COLO829 (cell line): ENCODE results near the gene SLC22A14.
"Not testable (repeated sequence)": the region's sequence is repeated elsewhere in the genome, so short reads cannot be mapped to it uniquely, and the experiment has no call there.

Experiments
- DNase-seq: peaks from one replicate; pipeline ENCODE4 v3.0.0; 2012; ENCODE audit warnings: low spot score

SLC22A14 gene

DNA sequence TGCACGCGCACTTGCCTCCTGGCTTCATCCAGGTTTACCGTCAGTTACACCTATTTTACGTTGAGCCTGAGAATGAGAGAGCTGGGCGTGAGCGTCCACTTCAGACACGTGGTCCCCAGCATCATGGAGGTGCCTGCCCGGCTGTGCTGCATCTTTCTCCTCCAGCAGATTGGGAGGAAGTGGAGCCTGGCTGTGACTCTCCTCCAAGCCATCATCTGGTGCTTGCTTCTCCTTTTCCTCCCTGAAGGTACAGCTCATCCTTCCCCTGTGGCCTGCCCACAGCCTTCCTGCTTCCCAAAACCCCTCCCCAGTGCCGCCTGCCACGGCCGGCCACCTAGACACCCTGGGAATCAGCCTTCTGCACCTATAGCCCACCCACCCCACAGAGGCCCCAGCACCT lies 31.6 kb downstream of the SLC22A14 start:
- DNase-seq: no peak

DNA sequence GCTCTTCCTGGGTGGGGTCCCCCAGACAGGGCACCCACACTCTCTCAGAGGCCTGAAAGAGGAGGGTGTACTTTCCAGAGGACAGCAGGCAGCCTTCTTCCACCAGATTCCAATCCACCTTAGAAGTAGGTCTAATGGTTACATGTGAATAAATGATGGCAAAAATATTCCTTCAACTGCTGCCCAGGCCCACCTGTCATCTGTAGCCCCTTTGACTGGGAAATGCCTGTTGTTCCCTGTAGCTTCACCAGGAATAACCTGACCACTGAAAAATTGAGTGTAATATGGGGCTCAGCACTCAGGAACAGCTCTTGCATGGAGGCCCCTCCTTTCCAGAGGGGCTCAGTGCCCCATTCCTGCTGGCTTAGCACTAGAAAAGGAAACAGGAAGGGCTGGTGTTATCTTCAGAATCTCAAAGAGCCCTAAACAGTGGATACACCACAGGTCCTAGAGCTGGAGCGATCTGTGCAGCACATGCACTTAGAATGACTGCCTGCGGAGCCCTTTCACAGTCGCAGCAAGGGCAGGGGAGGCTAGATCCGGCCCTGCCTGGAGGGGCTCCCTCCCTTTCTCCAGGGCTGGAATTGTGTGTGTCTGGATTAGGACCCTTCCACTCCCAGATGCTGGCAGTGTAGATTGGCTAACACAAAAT lies 32.1 kb downstream of the SLC22A14 start:
- DNase-seq: no peak

DNA sequence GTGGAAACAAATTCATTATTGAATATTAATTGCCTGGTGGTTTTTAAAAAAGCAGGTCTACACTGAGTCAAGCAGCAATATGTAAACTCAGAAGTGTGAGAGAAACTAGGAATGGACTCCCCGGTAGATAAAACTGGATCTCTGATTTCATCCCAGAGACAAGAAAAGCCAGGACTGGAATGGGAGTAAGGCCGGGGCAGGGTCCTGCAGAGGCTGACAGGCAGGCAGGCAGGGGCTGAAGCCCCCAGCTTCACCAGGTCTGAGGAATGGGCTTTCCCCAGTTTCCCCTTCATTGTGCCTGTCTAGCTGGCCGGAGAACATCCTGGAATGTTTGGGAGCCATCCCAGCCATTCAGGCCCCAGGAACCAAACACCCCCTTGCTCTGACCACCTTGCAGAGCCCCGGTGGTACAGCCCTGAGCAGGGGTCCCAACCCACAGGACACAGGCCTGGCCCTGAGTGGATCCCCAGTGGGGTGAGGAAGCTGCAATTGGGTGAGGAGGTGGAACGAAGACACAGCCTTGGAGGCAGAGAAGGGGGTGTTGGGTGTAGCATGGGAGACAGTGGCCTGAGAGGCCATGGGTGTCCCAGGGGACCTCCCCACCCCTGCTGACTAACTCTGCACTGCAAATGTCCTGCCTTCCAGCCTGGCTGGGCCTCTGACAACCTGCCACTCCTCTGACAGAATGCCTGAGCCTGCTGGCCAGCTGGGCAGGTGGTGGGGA lies 32.8 kb downstream of the SLC22A14 start:
- DNase-seq: no peak

DNA sequence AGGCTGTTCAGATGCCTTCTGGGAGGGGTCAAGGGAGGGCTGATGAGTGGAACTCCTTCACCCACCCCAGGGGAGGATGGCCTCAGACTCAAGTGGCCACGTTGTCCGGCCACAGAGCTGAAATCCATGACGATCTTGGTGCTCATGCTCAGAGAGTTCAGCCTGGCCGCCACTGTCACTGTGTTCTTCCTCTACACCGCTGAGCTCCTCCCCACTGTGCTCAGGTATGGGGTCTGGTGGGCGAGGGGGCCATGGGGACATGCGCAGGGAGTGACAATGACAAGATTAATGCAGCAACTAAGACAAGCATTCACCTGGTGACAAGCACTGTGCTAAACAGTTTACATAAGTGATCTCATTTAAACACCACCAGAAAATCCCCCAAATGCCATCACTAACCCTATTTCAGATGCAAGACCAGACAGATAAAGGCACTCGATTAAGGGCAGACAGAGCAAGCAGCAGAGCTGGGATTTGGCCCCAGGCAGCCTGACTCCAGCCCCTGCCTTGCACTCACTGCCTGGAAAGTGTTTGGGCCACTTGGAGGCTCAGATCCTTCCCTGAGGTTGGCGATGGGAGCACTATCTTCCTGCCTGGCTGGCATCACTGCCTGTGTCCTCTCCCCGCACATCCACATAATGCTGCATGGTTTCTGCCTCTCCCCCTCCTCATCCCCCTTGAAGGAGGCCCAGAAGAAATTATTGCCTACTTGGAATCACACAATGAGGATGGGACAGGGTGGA lies 33.6 kb downstream of the SLC22A14 start:
- no peak for DNase-seq

DNA sequence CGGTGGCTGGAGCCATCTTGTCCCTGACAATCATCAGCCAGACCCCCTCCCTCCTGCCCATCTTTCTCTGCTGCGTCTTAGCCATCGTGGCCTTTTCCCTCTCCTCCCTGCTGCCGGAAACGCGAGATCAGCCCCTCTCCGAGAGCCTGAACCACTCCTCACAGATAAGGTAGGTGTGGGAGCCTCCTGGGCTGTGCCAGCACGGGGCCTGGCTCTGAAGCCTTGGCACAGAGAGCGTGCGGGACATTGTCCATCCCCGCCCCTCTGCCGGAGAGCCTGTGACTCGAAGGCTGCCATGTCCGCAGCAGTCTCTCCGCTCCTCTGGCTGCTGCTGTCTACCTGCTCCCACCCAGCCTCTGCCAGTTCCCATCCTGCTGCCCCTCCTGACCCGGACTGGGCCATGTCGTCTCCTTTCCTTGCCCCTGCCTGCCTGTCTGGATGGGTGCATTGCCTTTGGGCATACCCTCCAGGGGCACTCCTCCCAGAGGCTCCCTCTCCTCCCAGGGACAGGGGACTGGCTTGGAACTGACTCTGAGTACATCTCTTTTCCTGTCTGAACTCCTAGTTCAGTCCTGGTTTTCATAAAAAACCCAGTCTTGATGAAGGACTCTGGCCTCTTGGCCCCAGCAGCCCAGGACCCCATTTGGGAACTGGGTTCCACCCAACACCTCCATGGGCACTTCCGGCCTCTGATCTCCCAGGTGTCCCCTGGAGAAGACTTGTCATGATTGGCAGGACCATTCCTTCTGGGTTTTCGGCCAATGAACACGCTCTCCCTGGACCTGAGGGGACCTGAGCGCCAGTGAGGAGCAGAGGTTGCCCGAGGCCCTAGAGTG lies 34.5 kb downstream of the SLC22A14 start:
- no peak for DNase-seq

DNA sequence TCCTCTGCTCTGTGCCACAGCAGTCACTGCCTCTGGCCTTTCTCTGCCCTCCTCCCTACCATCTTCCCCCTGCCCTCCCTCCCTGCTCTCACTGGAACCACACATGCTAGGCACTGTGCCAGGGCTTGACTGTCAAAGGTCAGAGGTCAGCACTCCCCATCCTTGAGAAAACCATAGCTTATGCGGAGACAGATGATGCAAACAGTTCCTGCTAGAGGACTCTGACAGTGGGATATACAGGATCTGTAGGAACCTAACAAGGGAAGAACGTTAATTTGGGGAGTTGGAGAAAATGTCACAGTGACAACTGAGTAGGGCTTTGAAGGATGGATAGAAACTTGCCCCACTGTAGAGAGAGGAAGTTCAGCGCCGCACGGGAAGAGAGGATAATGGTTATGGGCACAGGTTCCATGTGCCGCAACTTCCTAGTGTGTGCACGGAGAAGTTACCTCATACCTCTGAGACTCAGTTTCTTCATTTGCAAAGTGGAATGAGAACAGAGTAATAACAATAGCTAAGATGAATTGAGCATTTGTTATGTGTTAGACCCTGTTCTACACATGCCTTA lies 35.2 kb downstream of the SLC22A14 start:
- DNase-seq: no peak

DNA sequence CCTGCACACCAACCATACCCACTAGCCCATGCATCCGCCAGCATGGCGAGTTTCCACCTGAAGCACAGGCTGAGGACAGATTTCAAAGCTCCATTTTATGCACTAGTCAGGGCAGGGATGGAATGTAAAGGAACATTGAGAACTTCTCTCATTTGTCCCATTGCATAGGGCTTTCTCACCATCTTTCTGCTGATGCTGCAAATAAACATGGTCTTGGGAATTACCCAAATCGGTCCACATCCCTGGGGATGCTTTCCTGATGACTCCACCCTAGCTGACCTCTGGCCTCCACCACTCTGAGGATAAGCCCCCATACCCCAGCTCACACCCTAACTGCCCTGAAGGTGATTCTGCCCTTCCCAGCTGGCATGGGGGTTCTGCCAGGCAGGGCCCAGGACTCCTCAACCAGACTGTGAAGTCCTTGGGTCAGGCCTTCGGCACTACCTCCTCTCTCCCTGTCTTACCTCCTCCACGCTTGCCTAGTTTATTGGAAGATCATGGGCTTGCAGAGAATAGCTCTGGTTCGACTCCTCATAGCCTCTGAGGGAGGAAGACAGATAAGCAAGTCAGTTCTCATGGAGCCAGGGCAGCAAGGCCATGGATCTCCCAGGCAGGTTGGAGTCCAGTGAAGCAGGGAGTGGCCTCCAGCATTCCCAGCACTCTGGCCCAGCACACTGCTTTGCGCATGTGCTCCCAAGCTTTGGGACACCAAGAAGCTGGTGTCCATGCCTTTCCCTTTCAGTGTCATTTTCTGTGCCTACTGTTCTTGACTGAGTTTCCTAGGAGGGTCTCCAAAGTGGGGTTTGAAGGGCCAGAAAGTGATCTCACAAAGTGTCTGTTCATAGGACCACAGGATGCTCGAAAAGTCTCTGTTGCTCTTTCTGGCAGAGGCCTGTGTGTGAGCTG lies 36.9 kb downstream of the SLC22A14 start:
- no peak for DNase-seq

DNA sequence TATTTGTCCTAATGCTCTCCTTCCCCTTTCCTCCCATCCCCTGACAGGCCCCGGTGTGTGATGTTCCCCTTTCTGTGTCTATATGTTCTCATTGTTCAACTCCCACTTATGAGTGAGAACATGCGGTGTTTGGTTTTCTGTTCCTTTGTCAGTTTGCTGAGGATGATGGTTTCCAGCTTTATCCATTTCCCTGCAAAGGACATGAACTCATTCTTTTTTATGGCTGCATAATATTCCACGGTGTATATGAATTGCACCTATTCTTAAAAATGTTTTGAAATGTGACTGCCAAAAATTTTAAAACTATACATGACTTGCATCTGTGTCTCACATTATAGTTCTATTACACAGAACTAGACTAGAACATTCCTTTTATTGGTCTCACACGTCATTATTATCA lies 38.5 kb downstream of the SLC22A14 start:
- DNase-seq: not testable (repeated sequence)

DNA sequence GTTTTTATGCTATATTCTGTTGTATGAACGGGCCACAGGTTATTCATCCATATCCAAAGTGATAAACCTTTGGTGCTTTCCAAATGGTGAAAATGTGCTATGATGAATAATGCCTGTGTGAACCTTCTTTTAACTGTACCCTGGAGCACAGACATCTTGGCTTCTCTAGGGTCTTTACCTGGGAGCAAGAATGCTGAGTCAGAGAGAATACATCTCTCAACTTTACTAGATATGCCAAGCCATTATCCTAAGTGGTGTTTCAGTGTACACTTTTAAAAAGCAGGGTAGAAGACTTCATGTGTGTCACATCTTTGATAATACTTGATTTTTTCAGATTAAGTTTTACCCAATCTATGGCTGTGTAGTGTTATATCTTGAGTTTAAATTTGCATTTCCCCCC lies 41.0 kb downstream of the SLC22A14 start:
- no peak for DNase-seq

DNA sequence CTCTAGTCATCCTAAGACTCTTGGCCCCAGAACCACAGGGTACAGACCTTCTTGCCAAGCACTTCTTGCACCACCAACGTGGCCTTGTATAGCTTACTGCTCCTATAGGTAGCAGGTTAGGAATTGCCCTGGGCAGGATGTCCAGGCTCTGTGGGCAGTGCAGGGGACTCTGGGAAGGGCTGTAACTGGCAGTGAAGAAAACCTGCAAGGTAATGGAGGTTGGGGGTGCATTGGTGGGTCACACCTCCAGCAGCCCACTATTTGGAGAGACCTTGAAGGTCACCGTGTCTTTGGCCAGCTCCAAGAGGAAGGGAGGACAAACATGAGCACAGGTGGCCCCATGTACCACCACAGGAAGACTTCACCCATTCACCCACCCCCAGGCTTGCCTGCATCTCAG lies 43.2 kb downstream of the SLC22A14 start:
- DNase-seq: no peak

DNA sequence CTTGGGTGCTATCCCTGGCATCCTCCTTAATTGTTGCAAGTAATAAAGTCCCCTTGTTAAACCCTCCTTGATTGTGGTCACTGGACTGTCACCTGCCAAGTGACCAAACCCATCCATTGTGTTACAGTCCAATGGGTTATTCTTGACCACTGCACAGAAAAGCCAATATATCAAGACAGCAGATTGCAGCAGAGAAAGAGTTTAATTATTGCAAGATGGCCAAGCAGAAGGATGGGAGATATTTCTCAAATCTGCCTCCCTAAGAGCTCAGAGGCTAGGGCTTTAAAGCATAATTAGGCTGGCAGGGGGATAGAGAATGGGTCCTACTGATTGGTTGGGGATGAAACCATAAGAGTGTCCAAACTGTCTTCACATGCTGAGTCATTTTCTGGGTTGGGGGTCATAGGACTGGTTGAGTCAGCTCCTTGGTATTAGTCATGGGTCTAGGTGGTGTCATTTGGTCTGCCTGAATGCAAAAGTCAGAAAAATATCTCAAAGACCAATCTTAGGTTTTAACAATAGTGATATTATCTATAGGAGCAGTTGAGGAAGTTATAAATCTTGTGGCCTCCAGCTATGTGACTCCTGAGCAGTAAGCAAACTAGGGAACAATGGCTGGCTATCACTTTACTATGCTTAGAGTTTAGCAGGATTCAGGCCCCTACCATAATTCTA lies 45.4 kb downstream of the SLC22A14 start:
- DNase-seq: peak; percentile 96

DNA sequence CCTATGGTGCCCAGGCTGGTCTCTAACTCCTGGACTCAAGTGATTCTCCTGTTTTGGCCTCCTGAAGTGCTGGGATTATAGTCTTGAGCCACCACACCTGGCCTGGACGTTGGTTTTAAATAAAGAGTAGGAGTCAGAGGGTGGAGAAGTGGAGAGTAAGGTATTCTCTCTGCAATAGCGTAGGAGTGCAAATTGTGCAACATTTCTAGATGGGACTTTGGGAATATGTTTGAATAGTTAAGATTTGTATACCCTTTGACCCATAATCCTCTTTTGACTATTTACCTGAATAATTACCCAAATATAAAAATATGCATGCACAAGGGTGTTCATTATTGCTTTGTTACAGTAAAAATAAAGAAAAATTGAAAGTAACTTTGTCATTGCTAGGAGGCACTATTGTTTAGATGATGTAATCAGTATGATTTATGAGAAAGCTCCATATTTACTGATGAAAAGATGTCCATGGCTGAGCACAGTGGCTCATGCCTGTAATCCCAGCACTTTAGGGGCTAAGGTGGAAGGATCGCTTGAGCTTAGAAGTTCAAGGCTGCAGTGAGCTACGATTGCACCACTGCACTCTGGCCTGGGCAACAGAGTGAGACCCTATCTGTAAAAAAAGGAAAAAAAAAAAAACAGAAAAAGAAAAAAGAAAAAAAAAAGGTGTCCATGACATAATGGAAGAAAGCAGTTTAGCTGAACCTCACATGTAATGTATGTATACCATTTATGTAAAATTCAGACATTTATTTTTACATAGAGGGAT lies 49.3 kb downstream of the SLC22A14 start:
- DNase-seq: no peak

DNA sequence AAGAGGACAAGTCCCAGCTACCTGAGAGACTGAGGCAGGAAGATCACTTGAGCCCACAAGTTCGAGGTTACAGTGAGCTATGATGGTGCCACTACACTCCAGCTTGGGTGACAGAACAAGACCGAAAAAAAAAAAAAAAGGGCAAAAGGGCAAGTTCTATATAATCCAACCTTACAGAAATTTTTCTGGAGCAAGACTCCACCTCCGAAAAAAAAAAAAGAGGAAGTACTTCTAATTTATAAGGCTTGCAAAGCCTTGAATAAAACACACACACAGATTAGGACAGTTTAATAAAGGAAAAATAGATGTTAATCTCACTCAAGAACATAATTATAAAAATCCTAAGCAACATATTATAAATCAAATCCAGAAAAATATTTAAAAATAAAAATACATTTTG lies 50.1 kb downstream of the SLC22A14 start:
- no peak for DNase-seq

DNA sequence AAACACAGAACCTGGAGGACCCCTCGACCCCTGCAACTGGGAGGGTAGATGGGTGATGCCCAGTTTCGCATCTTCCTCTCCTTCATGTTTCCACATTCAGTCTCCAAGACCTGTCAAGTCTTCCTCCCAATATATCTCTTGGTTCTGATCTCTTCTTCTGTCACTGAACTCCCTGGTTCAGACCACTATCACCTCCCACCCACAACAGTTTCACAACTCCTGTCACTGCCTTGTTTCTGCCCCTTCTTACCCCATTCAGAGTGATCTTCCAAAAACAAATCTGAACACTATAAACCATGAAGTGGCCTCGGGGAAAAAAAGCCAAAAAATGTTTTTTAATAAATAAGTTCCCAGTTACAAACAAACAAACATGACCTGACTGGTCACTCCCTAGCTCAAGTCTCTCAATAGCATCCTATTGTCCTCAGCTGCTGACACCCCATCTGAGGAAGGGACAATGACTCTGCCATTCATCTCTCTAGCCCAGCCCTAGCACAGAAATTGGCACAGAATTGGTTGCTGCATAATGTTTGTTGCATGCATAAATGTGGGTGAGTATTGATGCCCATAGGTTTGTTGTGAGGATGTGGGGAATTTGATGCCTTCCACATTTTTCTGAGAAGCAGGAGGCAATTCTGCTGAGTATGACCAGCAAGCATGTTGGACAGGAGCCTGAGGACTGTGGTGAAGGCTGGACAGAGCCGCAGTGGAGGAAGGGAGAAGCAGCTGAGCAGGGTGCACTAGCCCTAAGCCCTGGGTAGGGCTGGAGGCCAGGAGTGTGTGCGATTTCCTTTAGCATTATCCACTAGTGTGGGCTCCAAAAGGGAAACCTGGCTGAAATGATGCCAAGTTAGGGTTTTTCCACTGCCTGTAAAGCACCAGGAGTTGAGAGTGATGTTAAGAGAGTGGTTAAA lies 52.3 kb downstream of the SLC22A14 start:
- DNase-seq: no peak

DNA sequence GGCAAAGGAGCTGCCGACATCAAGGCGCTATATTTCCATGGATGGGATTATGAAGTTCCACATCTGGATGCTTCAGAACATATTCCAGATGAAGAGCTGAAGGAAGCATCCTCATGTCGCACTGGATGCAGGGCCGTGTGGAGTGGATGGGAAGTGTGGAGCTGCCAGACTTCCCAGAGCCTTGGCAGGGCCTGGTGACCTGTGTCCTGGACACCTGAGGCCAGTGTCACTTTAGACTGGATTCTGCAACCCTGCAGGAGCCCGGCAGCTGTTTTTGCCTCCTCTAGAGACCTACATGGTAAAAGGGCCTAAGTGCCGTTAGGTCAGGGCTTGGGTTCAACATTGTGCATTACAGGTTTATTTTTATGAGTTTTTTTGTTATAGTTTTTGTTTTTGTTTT lies 53.2 kb downstream of the SLC22A14 start:
- no peak for DNase-seq

DNA sequence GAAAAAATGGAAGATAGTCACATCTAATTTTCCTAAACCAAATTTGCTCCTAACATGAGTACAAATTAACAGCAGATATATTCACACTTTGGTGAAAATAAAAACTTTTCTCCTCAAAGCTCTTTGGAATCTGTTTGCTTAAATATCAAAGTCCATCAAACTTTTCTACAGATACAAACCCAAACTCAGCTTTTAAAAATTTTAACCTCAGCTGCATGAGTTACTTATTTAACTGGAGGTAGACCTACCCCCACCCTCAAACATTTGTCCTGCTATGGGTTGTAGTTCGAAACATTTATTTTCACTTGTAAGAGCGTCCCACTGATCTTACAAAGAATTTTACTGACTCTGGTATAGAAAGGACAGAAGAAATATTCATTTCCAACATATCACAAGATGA lies 55.6 kb downstream of the SLC22A14 start:
- DNase-seq: no peak

DNA sequence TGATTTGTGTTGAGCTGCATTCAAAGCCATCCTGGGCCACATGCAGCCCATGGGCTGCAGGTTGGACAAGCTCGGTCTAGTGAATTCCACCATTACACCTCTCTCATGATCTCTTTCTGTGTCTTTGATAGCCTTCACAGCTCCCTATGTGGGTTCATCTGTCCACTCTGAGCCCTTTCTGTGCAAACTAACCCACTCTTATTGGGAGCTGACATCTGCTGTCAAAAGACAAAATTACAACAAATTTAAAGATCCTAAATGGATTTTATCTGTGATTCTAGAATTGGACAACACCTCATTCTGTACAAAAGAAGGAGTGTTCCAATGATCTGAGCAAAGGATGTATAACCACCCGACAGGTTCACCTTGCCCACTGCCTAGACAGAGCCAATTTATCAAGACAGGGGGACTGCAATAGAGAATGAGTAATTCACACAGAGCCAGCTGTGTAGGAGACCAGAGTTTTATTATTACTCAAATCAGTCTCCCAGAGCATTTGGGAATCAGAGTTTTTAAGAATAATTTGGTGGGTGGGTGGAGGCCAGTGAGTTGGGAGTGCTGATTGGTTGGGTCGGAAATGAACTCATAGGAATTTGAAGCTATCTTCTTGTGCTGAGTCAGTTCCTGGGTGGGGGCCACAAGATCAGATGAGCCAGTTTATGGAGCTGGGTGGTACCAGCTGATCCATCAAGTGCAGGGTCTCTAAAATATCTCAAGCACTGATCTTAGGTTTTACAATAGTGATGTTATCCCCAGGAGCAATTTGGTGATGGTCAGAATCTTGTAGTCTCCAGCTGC lies 61.9 kb downstream of the SLC22A14 start:
- peak; percentile 66 for DNase-seq
